ENCODE data around the gene CEMIP. TPM values are rescaled to one million over a fixed set of nuclear protein-coding genes. Genes with fewer than 3 reads are reported as not detected.
A peak's percentile ranks its signal among the peaks of the same experiment; 100 is the strongest.

Gene CEMIP
- total RNA-seq, 1 donor from 2014 or later = 9.9 TPM

- DNase-seq (ENCODE audit: low spot score) = no peak
- ATAC-seq = no peak
These were observed 87.8 kb downstream of the CEMIP start for GRCh38 chr15:80866936-80867335.

GRCh38 chr15:80870366-80870765 is 91.2 kb downstream of the CEMIP start:
- DNase-seq (ENCODE audit: low spot score) (no peak), ATAC-seq (no peak)
- intact Hi-C loops (cut with DNase I) = no loop called here

More at GRCh38 chr15:80866936-80867335, 87.8 kb downstream of the CEMIP start:
- intact Hi-C loops (cut with DNase I) = no loop called here

- ATAC-seq (peak; percentile 79), DNase-seq (ENCODE audit: low spot score) (no peak)
- intact Hi-C loops (cut with DNase I) = no loop called here
These were observed 91.7 kb downstream of the CEMIP start for GRCh38 chr15:80870893-80871292.

GRCh38 chr15:80871858-80872257 is 92.7 kb downstream of the CEMIP start:
- intact Hi-C loops (cut with DNase I) = no loop called here
- ATAC-seq = no peak

GRCh38 chr15:80873366-80873952 is 94.3 kb downstream of the CEMIP start:
- intact Hi-C loops (cut with DNase I) = no loop called here
- no peak for DNase-seq (ENCODE audit: low spot score)
- no peak for ATAC-seq

More at GRCh38 chr15:80871858-80872257, 92.7 kb downstream of the CEMIP start:
- no peak for DNase-seq (ENCODE audit: low spot score)

GRCh38 chr15:80875568-80876347 is 96.6 kb downstream of the CEMIP start:
- peak; percentile 78 for ATAC-seq
- intact Hi-C loops (cut with DNase I) = no loop called here
- peak; percentile 69 for DNase-seq (ENCODE audit: low spot score)

GRCh38 chr15:80876348-80876674 is 97.1 kb downstream of the CEMIP start:
- ATAC-seq = peak; percentile 57
- DNase-seq (ENCODE audit: low spot score) = no peak
- intact Hi-C loops (cut with DNase I) = no loop called here

GRCh38 chr15:80878242-80878866 is 99.2 kb downstream of the CEMIP start:
- ATAC-seq (no peak), DNase-seq (ENCODE audit: low spot score) (no peak)
- intact Hi-C loops (cut with DNase I) = no loop called here

GRCh38 chr15:80878867-80879250 is 99.7 kb downstream of the CEMIP start:
- no peak for ATAC-seq
- intact Hi-C loops (cut with DNase I) = no loop called here
- DNase-seq (ENCODE audit: low spot score) = no peak

GRCh38 chr15:80880086-80880485 is 100.9 kb downstream of the CEMIP start:
- ATAC-seq = no peak
- intact Hi-C loops (cut with DNase I) = no loop called here
- DNase-seq (ENCODE audit: low spot score) = no peak

GRCh38 chr15:80883641-80884040 is 104.5 kb downstream of the CEMIP start:
- DNase-seq (ENCODE audit: low spot score) (no peak), ATAC-seq (no peak)
- intact Hi-C loops (cut with DNase I) = no loop called here

GRCh38 chr15:80885016-80885579 is 105.9 kb downstream of the CEMIP start:
- intact Hi-C loops (cut with DNase I) = no loop called here
- DNase-seq (ENCODE audit: low spot score) (no peak), ATAC-seq (no peak)

- ATAC-seq (no peak), DNase-seq (ENCODE audit: low spot score) (no peak)
- intact Hi-C loops (cut with DNase I) = no loop called here
These were observed 108.0 kb downstream of the CEMIP start for GRCh38 chr15:80887148-80887547.

GRCh38 chr15:80888846-80889245 is 109.7 kb downstream of the CEMIP start:
- intact Hi-C loops (cut with DNase I) = no loop called here

GRCh38 chr15:80890341-80891005 is 111.3 kb downstream of the CEMIP start:
- intact Hi-C loops (cut with DNase I) = no loop called here
- DNase-seq (ENCODE audit: low spot score) = no peak
- ATAC-seq = peak; percentile 73

More at GRCh38 chr15:80888846-80889245, 109.7 kb downstream of the CEMIP start:
- ATAC-seq (no peak), DNase-seq (ENCODE audit: low spot score) (no peak)

- no peak for ATAC-seq
- no peak for DNase-seq (ENCODE audit: low spot score)
- intact Hi-C loops (cut with DNase I) = no loop called here
These were observed 111.8 kb downstream of the CEMIP start for GRCh38 chr15:80891006-80891405.

GRCh38 chr15:80892414-80892813 is 113.2 kb downstream of the CEMIP start:
- ATAC-seq (no peak), DNase-seq (ENCODE audit: low spot score) (no peak)
- intact Hi-C loops (cut with DNase I) = no loop called here

- ATAC-seq (peak; percentile 73), DNase-seq (ENCODE audit: low spot score) (no peak)
- intact Hi-C loops (cut with DNase I) = no loop called here
These were observed 114.6 kb downstream of the CEMIP start for GRCh38 chr15:80893777-80894176.

GRCh38 chr15:80895091-80895490 is 115.9 kb downstream of the CEMIP start:
- DNase-seq (ENCODE audit: low spot score) (no peak), ATAC-seq (no peak)
- intact Hi-C loops (cut with DNase I) = no loop called here
